ENCODE measurements around the gene SPON1.
"Not testable (repeated sequence)": the region's sequence is repeated elsewhere in the genome, so short reads cannot be mapped to it uniquely, and the experiment has no call there.

SPON1 gene

DNA sequence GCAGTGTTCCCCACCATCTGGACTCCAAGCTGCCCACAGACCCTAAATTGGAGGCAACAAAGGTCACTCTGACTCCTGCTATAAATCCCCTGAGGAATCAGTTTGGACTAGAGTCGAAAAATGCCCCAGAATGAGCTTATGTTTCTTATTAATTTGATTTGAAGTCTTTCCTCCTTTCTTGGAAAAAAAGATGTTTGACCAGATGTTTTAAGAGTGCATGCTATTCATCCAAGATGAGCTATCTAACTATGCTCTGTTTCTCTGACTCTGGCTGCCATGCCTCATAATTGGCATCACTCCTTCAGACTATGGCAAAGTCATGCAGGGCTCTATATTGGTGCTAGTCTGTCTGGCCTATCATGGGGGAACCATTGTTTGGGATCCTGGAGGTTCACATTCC lies 174.0 kb downstream of the SPON1 start:
- no peak for DNase-seq

DNA sequence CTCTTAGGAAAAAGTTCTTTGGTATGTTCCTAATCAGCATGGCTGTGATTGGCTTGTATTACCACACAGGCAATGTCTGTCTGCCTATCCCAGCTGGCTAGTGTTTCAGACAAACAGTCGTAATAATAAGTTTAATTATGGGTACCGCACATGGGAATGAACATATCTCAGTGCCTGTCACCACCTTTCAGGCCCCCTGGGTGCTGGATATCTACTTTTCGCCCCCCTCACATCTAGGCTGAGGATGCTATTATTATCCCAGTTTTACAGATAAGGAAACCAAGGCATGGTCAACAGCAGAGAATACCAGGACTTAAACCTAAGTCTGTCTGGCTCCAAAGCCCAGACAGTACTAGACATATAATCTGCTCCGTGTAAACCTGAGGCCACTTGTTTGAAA lies 174.8 kb downstream of the SPON1 start:
- no peak for DNase-seq

DNA sequence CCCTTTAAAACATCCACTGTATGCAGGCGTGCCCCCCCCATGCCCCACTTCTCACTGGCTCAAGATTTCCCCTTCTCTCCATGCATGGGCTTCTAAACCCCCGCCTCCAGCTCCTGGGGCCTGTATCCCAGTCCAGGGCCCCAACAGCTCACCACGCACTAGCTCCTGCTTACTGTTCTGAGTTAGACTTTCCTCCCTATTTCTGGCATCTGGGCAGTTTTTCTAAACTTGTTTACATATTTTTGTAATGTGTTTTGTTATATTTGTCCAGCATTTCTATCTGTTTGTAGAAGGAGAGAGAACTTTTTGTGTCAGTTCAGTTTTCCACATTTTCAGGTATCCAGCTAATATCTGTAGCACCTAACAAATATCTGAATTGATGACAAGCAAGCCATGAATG lies 178.5 kb downstream of the SPON1 start:
- no peak for DNase-seq

DNA sequence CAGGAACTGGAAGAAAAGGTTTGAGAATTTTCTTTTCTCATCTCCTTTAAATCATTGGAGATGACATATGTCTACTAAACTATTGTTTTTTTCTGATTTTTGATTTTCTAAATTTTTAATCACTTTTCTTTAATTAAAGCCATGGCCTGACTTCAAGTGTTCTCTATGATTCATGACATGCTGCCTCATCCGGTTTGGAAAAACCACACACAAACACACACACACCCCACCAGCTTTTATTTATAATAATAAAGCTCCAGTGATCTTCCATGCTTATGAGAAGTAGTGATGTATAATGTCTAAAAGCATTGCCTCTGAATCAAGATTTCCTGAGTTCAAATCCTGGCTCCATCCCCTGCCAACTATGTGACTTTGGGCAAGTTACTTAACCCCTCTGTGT lies 179.2 kb downstream of the SPON1 start:
- no peak for DNase-seq

DNA sequence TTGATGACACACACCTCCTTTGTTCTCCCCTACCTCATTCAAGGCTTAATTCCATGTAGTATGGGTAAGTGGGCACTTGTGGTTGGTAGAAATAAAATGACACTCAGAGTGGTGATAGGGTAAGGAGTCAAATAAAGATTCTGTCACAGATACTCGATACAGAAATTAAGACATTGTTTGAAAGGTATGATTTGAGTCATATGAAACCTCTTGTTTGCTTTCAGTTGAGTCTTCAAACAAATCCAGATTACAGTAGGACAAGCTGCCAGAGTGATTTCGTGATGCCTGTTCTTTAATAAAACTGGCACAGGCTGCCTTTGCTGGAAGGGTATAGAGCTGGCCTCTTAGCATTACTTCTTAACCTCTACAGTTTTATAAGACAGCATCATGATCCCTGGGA lies 182.4 kb downstream of the SPON1 start:
- DNase-seq, result no peak

DNA sequence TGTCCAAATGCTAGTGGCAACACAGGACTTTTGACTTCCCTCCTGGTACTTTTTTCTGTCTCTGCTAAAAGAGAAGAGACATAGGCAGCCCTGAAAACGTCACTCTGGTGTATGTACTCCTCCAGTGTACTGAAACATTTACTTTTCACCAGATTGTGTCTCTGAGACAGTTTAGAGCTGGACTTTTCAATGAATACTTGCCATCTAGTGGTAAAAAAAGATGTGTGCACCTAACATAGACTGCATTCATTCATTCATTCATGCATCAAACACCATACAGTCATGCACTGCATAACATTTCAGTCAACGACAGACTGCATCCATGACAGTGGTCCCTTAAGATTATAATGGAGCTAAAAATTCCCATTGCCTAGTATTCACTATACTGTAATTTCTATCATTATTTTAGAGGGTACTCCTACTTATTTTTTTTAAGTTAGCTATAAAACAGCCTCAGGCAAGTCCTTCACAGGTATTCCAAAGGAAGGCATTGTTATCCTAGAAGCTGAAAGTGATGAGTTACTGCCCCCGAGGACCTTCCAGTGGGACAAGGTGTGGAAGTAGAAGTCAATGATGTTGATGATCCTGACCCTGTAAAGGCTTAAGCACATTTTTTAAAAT lies 186.2 kb downstream of the SPON1 start:
- DNase-seq, result peak; percentile 17 to 62

DNA sequence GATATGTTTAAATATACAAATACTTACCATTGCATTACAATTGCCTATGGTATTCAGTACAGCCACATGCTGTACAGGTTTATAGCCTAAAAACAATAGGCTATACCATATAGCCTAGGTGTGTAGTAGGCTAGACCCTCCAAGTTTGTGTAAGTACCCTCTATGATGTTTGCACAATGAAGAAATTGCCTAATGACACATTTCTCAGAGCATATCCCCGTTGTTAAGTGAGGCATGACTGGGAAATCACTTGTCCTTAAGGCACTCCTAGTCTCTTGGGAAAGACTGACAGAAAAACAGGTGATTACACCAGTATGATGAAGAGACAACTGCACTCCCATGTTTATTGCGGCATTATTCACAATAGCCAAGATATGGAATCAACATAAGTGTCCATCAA lies 187.2 kb downstream of the SPON1 start:
- no peak for DNase-seq

DNA sequence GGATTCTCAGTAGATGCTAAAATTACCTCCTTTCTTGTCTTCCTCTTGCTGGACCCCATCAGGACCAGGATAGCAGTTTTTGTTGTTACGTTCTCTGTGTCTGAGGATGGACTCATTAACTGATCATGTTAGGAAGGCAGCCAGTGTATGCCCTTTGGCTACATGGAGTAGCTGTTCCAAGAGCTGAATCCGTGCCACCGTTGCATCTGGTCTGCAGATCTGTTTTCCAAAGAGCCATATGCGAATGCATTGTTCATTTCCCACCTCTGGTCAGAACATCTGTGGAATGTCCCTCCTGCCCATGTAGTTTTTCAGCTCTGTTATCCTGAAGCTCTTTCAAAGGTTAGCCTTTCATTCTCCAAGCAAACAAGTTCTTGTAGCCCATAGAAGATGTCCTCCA lies 188.4 kb downstream of the SPON1 start:
- DNase-seq, result no peak

DNA sequence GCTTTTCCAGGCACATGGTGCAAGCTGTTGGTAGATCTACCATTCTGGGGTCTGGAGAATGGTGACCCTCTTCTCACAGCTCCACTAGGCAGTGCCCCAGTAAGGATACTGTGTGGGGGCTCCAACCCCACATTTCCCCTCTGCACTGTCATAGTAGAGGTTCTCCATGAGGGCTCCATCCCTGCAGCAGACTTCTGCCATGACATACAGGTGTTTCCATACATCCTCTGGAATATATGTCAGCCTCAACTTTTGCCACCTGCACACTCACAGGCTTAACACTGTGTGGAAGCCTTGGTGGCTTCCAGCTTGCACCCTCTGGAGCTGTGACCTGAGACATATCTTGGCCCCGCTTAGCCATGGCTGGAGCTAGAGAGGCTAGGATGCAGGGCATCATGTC lies 191.6 kb downstream of the SPON1 start:
- not testable (repeated sequence) for DNase-seq

DNA sequence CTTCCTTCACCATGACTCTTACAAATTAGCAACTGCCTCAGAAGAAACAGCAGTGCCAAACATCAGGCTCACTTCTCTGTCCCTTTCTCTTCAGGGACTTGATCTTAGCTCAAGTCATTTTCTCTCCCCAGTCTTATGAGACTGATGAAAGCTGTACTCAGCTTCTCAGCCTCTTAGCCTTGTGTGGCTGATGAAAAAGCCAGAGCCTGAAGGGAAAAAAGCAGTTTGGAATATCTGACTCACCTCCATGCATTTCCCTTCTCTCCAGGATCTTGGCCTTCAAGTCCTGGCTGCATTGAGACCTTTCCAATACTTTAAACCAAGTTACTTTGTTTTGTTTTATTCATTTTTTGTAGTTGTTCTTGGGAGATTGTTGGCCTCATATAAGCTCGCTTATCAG lies 195.9 kb downstream of the SPON1 start:
- DNase-seq, result no peak

DNA sequence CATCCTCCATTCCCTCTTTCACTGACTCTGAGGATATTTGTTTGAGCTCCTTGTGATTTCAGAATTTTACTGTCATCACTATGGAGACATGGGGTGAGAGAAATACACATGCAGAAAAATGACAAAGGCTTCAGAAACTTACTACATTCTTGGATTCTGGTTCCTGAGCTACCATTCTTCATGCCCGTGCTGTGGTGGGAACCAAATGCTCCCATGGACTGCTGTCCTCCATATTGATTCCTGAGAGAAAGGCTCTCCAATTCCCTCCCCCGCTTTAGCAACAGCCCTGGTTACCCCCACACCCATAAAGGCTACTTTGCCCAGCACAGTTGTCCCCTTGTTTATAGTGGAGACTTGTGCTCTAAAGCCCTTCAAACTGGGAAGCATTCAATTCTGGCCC lies 201.1 kb downstream of the SPON1 start:
- no peak for DNase-seq

DNA sequence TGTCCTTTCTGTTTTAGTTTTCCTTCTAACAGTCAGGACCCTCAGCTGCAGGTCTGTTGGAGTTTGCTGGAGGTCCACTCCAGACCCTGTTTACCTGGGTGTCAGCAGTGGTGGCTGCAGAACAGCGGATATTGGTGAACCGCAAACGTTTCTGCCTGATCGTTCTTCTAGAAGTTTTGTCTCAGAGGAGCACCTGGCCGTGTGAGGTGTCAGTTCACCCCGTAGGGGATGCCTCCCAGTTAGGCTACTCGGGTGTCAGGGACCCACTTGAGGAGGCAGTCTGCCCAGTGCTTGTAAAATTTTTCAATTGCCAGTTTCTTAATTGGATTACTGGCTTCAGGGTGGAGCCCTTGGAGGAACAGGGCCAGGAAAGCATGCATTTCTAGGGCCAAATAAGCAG lies 211.2 kb downstream of the SPON1 start:
- not testable (repeated sequence) for DNase-seq

DNA sequence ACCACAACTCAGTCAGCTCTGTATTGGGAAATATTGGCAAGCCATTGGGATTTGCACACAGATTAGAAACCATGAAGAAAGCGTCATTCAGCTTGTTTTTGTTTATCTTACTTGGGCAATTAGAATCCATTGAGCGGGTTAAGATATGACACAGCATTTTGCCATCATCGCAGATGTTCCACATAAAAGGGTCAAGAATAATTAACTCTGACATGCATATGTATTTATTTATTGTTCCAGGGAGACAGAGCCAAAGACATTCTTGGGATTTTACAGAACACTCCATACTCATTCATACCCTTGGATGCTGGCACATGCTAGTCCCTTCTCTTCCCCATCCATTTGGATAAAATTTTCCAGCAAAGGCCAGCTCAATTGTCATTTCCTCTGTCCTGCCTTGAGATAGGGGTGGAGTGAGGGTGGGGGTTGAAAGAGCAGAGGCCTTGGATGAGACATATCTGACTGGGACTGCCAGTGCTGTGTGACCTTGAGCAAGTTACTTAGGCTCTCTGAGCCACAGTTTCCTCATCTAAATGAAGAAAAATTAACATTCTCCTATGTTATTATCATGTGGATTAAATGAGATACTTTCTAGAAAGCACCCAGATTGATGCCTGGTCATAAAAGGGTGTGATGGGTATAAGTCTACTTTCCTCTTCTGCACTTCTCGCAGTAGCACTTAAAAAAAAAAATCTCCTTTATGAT lies 216.7 kb downstream of the SPON1 start:
- DNase-seq, result no peak

DNA sequence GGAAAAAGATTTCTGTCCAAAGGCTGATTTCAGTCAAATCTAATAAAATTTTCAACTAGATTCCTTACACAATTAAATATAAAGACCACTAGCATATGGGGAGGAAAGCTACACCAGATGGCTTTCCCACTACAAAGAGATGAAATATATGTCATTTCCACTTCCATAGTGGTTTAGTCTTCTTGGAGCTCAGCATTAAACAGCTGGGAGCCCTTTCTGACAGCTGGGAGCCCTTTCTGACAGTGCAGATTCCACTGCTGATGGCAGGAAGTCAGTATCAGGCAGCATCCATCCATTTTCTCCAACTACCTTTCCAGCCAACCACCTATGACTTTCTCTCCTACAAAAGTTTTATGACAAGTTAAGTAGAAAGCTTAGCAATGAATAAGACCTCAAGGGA lies 218.6 kb downstream of the SPON1 start:
- no peak for DNase-seq

DNA sequence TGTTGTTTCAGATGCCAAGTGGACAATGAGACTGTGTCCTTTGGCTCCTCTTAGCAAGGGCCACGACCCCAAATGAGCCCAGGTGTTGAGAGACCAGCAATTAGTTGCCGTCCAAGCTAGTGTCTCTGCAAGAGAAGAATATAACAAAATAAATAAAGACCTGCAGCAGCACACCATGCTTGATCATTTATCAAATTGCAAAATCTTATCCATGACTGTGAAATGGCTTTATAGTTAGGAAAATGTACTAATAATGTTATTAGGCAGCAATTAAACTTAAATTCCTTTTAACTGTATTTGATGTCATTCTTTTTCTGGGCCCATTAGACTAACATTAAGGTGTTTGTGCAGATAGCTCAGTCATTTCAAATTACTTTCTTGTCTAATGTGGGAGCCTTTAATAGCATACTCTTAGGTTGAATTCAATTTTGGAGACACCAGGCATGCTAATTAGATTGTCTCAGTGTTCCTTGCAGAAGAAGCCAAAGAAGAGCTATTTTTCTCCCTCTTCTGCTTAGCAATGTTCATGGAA lies 220.4 kb downstream of the SPON1 start:
- no peak for DNase-seq

DNA sequence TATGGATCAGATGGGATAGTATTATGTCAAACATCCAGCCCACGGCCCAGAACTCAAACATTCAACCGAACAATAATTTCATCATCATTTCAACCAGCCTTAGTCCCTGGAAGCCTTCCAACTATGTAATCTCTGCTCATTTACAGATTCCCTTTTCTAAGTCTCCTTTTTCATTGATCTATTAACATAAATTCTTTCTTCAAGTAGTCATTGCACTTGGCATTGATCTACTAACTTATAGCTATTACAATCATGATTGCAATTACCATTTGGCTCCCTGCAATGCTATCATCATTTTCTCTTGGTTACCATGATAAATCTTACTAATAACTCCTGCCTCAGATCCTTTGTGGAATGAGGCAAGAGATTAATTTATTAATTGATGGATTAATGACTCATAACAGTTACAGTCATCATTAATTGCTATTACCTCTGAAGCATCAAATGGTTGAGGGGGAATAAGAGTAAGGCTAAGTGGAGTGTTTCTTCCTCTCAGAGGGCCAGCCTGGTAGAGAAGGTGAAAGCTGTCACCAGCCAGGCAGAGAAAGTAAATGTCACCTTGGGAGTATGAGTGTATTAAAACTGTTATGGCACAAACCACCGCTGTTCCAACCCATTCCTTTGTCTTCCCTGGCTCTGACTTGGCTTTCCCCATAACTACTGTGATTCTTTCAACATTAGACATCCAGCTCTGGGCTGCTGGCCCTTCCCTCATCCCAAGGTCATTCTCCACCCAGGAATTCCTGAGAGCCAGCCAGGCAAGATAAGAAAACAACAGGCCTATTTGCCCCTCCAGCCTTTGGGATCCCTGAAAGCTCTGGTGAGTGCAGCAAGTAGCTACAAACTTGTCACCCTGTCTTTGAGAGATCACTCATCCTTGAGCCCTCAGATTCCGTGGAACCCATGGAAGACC lies 221.8 kb downstream of the SPON1 start:
- no peak for DNase-seq

DNA sequence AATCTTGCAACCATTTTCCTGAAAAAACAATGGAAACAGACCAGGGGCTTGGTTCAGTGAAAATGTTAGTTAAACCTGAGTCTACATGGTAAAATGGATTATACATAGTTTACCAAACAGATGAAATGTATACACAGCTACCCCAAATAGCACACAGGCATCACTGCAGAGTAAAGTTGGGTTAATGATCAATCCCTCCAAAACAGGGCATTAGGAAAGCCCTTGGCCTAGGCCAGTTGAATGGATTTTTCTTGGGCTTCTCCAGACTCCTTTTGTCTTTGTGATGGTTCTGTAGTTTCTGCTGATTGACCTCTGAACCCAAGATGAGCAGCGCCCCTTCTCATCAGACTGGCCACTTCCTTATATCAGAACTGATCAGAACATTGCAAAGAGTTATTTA lies 222.9 kb downstream of the SPON1 start:
- no peak for DNase-seq

DNA sequence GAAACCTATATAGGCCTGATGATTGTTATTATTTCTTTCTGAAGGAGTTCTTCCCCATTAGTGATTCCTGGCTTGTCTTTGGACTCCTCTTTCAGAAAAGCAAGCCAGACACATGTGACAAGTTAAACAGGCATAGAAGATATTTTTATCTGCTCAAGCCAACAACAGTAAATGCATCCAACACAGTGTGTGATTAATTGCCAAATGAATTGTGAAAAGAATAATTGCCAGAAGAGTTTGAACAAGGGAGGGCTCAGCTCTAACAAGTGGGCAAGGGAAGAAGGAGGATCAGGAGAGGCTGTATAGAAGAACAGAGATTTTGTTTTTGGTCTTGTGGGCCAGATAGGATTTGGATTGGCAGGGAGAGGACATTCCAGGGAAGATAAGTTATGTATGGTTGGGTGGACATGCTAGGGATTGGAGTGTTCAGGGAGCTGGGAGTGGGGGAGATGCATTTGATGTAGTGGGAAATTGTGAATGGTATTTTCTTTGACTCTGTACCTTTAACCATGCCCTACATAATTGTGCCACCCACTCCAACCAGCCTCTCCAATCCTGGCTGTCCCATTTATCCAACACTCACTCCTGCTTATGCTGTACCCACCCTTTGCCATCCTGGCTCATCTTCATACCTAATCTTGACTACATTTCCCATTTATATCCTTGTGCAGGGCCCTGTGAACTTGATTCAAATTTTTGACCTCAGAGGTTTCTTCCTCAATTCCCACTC lies 223.7 kb downstream of the SPON1 start:
- DNase-seq, result no peak

DNA sequence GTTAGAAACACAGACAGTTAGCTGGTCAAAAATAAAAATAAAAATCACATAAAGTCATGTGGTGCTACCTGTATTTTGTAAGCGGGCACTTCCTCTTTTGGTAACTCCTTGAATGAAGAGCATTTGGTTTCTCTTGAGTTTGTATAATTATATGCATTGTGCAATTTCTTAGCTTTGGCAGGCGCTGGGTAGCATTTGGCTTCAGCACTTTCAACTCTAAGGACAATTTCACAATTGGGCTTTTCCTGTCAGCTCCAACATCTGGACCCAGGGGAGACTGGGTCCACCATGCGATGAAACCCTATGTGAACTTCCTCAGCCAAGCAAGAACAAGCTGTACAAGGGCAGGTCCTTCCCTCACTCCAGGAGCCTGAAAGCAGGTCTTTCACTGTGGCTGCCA lies 227.4 kb downstream of the SPON1 start:
- DNase-seq, result peak in 1 of 2 experiments; percentile 6

DNA sequence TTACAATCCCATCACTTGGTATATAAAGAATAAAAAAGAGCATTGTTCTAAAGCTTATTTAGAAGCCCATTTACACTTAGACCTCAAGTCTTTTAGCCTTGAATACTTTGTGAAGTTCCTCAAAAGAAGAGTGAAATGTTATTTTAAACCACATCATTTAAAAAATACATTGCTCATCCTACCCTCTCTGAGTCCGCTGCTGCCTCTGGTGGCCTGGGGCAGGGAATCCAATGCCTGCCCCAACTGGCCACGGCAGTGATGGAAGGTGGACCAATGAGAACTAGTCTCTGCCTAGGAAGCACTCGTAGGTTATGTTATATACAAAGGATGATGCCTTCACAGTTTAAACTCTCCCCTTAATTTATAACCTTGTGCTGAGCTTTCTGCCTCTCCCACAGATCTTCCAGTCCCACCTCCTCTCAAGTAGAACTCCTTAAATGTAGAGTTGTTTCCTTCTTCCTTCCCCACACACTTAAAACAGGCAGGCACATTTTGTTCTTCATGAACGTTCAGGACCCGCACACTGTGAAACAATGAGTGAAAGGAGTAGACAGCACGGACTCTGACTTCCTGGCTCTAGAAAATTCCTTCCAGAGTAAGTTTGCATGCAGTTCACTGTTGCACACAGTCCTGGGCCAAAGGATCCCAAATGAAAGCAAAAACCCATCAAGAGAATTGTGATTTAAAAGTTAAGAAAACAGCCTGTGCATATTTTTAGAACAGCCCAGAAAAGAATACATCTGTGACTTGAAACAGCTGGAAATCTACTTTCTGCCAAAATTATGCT lies 228.7 kb downstream of the SPON1 start:
- no peak for DNase-seq

DNA sequence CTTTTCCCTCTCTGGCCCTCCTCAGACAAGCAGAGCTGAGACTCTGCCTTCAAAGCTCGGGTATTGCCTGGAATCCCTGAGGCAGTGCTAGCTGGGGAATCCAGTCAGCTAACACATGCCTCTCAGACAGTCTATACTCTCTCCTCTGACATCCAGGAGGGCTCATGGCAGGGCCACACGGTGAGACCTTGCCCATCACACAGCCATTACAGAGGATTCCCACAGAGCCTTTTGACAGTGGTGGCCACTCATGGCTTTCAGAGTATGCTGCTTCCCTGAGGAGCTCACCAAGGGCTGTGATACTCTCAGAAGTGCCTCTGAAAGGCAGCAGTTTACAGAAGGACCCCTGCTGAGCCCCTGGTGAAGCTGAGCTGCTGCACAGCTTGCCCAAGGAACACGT lies 231.1 kb downstream of the SPON1 start:
- no peak for DNase-seq

Data from Kasumi-1 (cell line).